Urothelium cell line (cell line): ENCODE data around the gene ABHD16A.
"Not testable (repeated sequence)": the region's sequence is repeated elsewhere in the genome, so short reads cannot be mapped to it uniquely, and the experiment has no call there.

Source experiments
- DNase-seq: peaks from one replicate; pipeline ENCODE4 v3.0.0; 2011; ENCODE audit warnings: low spot score, mixed read lengths
- FAIRE-seq: peaks from 2 replicates; lab custom pipeline; 2011; peaks lifted over from hg19 to GRCh38; lab: Jason Lieb, UNC

ABHD16A gene

DNA sequence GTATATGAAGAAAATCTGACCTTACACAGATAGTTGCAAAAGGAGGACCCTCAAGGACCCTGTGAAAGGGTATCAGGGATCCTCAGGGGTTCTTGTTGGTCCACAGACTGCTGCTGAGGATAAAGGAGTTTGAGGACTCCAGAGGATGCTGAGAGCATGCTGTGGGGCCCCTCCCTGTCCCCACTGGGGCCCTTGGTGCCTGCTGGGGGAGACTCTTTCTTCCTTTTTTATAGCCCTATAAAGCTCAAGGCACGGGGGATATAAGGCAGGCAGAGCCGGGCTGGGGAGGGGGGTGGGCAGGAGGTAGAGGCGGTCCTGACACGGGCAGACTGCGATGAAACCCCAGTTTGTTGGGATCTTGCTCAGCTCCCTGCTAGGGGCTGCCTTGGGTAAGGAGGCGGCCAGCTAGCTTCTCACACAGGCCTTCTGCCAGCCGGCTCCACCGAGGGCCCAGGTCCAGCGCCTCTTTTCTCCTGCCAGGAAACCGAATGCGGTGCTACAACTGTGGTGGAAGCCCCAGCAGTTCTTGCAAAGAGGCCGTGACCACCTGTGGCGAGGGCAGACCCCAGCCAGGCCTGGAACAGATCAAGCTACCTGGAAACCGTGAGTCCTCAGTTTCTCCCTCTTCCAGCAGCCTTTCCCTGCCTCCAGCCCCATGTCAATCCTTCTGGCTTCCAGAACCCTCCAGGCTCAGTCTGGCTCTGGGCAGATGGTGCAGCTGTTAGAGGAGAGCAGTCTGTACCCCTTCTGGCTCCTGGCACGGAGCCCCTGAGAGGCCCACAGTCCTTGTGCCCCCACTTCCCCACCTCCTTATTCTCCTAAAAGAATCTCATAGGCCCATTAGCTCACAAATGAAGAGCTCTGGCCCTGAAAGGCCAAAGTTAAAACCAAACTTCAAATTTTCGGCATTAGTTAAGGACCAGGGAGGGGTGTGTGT, 12.2 kb upstream of the ABHD16A start, which contains the start of gene LY6G6D:
TSS of gene LY6G6D (plus strand) at position 327 of the 937 bp plus-strand sequence. CDS start at position 335, 8 bp downstream.
- no peak for FAIRE-seq

DNA sequence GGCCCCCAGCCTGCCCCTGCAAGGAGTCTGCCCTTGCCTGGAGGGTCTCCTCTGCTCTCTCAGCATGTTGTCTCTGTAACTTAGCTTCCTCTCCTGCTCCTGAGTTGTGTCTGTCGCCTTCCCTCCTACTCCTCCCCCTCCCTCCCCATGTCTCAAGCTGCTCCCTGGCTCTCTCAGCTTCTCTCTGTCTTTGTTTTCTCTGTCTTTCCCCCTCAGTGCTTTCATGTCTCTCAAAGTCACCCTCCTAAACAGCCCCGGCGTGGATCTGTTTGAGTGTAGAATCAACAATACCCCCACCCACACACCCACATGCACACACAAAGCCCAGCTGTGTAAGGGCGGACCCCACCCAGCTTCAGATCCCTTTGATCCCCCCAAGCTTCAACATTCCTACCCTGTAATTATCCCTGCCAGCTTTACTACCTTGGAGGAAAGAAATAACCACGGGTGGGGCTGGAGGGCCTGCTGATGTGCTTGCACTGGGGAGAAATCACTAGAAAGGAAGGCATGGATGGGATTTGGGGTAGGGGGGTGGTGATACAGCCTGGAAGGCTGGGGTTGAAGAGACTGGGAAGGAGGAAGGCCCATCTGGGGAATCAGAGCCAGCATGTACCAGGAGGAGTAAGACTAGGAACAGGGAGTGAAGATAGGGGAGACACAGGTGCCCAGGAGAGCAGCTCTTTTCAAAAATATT, 11.0 kb upstream of the ABHD16A start:
- DNase-seq, result no peak
- peak; percentile 17 for FAIRE-seq

More for the DNA sequence above, 12.2 kb upstream of the ABHD16A start, which contains the start of gene LY6G6D:
- no peak for DNase-seq

DNA sequence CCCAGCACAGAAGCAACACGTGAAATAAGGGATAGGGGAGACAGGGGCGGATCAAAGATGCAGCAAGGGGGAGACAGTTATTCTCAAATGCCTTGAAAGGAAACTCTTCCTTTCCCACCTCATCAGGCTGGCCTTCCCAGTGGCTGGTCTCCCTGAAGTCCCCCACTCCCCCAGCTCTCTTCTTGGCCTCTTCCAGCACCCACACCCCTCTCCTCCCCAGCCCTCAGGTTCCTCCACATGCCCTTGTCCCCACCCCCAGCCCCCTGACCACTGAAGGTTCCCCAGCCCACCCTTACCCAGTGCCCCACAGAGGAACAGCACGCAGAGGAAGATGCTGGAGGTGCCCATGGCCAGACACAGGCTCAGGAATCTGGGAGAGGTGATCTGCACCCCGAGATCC, 10.3 kb upstream of the ABHD16A start:
- no peak for FAIRE-seq
- DNase-seq, result no peak

DNA sequence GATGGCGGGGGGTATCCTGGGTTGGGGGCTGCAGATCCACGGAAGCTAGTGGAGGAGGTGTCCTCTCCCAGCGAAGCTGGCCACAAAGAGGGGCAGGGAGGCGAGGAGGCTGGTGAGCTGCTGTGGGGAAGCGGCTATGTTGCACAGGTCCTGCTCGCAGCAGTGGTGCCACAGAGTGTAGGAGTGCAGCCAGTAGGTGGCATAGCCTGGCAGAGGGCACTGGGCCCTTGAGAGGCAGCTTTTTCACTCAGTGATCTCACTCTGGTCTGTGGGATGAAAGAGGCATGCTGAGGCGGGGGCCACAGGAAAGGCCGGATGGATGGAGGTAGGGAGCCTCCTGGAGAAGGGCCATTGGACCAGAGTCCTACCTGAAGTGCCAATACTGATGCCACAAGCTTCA, 9.2 kb upstream of the ABHD16A start:
- DNase-seq, result peak; percentile 29
- FAIRE-seq, result peak; percentile 56

DNA sequence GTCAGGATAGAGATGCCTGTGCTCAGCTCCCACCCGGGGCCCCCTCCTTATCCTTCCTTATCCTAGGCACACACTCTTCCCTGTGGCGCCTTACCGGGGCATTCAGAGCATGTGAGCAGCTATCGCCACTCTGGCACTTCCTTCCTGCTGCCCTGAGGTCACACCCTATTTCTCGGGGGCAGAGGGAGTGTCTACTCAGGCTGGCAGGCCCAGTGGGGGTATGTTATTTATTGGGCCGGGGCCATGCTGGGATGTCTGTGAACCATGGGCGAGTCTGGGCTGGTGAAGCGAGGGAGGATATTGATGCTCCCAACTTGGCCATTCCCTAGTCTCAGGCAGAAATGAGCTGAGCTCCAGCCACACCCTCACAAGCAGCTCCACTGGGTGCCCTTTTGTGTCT, 8.1 kb upstream of the ABHD16A start:
- FAIRE-seq (no peak), DNase-seq (no peak)

DNA sequence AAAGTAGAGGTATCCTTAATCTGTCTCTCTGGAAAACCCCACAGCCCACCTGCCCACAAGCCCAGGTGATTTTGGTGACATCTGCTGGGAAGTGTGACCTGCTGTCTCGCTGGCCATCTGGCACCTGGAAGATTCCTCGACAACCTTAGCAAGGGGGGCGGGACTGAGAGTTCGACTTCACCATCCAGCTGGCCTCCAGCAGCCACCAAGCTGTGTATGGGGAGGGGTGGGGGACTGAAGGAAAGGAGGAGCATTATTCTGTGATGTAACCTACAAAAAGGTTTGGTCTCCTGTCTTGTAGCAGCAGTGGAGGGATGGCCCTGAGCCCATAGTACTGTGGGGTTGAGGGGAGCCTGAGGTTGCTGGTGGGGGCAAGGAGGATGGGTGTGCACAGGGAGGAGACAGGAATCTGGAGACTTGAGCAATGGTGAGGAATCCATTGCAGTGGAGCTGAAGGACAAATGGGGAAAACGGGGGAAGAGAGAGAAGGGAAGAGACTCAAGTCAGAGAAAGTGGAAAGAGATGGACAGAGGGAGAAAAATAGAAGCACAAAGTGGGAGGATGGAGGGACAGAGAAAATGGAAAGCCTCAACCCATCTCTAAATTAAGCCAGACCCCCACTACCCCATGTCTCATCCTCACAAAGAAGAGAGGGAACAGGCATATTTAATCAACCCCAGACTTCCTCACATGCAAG, 7.5 kb upstream of the ABHD16A start:
- FAIRE-seq (no peak), DNase-seq (no peak)

DNA sequence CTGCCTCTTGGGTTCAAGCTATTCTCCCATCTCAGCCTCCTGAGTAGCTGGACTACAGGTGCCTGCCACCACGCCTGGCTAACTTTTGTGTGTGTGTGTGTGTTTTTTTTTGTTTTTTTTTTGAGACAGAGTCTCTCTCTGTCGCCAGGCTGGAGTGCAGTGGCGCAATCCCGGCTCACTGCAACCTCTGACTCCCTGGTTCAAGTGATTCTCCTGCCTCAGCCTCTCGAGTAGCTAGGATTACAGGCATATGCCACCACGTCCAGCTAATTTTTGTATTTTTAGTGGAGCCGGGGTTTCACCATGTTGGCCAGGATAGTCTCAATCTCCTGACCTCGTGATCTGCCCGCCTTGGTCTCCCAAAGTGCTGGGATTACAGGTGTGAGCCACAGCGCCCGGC, 6.0 kb upstream of the ABHD16A start:
- FAIRE-seq, DNase-seq: not testable (repeated sequence)

DNA sequence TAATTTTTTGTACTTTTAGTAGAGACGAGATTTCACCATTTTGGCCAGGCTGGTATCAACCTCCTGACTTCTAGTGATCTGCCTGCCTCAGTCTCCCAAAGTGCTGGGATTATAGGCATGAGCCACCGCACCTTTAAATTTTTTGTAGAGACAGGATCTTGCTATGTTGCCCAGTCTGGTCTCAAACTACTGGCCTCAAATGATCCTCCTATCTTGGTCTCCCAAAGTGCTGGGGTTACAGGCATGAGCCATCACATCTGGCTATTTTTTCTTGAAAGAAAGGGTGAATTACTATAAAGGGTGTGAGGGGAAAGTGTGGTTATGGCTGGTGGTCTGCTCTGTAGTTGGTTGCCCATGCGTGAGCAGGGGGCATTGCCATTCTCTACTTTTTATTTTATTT, 5.1 kb upstream of the ABHD16A start:
- no peak for DNase-seq
- FAIRE-seq, result no peak

DNA sequence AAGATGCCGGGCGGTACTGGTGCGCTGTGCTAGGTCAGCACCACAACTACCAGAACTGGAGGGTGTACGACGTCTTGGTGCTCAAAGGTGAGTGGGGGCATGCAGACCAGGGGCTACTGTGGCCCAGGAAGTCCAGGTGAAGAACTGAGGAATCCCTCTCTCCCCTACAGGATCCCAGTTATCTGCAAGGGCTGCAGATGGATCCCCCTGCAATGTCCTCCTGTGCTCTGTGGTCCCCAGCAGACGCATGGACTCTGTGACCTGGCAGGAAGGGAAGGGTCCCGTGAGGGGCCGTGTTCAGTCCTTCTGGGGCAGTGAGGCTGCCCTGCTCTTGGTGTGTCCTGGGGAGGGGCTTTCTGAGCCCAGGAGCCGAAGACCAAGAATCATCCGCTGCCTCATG, 4.6 kb upstream of the ABHD16A start:
- FAIRE-seq (no peak), DNase-seq (no peak)

DNA sequence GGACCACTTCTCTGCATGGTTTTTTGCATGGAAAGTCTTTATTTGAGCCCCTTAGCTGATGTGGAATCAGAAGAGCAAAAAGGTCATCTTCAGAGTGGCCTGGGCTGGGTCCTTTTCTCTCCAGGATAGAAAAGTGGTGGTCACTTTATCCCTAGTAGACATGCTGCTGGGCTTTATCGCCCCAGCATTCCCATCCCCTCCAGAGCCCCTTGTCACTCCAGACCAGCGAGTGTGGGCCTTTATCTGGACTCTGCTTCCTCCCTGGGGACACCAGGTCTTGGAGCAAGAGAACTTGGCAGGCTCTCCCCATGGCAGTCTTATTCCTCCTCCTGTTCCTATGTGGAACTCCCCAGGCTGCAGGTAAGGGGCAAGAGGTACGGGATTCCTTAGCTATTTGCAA, 3.5 kb upstream of the ABHD16A start, which contains the start of gene LY6G6F:
TSS of gene LY6G6F (plus strand) at position 268 of the 400 bp plus-strand sequence. CDS start at position 309, 41 bp downstream.
- FAIRE-seq, result no peak
- no peak for DNase-seq

DNA sequence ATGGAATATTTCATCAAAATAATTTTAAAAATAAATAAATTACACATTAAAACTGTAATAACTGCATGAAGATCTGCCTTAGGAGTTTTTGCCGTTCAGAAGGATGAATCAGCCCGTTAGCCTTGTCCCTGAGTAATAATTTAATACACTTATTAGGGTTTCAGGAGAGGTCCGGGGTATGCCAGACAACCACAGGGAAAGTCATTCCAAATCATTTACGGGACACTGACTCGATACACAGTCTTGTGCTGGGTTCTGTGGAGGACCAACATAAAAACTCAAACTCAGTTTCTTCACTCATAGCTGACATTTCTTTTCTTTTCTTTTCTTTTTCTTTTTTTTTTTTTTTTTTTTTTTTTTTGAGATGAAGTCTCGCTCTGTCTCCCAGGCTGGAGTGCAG, 2.8 kb upstream of the ABHD16A start:
- no peak for FAIRE-seq
- DNase-seq, result no peak

DNA sequence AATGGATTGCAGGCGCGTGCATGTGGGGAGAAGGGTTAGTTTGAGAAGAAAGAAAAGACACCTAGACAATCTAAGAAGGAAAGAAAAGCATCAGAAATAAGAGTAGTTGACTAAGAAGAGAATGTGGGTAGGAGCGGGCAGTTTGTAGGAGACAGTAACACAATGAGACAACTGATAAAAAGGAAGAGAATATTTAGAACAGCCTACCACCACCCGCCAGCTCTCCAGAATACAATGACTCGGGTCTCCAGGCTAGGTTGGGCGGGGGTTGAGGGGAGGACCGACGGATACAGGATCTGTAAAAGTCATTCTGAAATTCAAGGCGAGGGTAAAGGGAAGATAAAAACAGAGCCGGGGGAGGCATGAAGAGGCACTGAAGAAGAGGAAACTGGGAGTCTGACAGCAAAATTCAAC, 712 bp downstream of the ABHD16A start:
- no peak for FAIRE-seq
- peak; percentile 26 for DNase-seq

DNA sequence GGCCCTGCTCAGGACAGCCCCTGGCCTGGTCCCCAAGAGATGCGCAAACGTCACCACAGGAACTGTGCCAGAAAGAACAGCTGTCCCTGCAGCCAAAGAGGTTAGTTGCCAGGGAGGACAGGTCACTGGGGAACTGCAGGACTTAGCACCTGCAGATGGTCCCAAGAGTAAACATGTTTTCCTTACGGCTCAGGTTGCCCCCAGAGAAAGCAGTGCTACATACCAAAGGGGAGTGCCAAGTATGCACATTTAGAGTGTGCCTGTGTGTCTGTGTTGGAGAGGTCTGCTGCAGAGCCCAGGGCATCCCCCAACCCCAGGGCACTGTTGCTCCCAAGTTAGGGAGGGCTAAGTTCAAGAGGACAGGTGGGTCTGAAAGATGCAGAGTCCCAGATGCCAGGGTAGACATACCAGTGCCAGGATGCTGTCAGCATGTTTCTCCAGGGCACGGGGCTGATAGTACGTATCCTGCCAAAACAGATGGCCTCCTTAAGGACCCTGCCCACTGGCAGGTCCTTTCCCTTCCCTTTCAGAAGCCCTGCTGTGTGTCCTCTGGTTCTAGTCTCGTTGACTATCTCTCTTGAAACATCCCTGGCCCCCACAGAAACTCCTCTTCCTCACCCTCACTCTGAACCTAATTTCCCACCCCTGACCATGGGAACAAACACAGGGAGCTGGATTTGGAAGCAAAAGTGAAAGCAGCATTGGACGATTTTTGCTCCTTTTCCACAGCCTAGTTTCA, 1.3 kb downstream of the ABHD16A start:
- DNase-seq, result no peak
- no peak for FAIRE-seq

DNA sequence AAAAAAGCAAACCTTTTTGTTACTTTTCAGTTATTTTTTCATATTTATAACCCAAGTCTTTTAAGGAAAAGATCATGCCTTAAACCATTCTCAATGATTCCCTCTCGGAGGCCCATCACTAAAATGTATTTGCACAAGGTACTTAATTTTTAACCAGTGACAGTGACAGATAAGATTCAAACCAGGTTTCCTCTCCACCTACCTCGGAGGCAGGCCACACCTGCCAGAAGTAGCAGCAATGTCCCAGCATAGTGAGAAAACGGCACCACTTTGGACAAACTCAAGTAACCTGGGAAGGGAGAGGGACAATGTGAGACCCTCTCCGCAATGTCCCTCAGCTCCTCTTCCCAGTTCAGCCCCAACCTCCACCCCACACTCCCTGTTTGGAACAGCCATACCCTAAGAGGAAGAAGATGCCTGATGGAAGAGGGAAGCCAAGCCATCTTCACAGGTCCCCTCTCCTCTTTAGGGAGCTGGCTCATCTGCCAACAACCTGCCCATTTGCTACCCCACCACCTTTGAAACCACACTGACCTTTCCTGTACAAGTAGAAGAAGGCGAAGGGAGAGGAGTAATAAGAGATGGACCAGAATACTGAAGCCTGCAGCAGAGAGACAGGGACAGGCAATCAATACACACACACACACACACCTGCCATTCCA, 2.3 kb downstream of the ABHD16A start:
- FAIRE-seq, result no peak
- DNase-seq, result no peak

DNA sequence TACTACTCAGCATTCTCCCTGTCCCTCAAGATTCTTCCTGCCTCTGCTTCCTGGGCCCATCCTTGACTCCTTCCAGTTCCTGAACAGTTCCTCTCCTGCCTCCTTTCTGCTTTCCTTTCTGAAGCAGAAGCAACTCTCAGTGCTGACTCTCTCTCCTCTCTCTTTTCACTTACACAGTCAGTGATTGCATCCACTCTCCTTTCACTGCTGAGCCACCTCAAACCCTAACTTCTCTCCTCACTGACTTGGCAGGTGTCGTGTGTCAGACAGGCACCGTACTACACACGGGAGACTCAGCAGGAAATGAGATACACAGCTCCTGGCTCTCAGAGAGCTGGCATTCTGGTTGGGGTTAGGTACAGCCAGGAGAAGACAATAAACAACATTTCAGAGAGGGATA, 5.6 kb downstream of the ABHD16A start:
- DNase-seq (no peak), FAIRE-seq (no peak)

DNA sequence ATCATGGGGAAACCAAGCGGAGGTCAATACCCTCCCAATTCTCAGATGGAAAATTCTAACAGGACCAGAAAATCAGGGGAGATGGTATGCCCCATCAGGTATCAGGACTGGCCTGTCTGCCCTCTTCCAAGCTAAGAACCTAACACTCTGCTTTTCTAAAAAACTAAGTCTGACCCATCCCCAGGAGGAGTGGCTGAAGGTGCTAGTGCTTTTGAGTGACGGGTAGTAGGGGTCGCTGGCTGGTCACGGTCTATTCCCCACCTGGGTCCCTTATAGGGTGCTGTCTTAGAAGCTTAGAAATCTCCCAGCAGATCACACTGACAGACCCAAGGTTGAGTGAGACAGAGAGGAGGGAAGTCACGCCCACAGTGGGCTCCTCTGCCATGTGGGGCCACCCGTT, 9.6 kb downstream of the ABHD16A start:
- DNase-seq (no peak), FAIRE-seq (no peak)

DNA sequence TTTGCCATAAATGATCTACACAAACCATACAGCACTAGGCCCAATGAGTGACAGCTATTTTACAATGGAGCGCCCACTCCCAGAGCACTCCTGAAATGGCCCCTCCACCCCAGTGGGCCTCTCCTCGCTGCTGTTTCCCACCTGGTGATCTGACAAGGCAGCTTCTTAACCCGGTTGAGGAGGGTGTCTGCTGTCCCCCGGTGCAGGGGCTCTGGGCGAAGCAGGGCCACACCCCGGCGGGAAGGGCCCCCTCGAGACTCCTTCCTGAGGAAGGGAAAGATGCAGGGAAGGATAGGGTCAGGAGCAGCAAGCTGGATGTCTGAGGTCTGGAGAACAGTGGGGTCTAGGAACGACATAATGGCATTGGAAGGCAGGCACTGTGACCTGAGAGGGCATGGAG, 10.2 kb downstream of the ABHD16A start:
- no peak for FAIRE-seq
- no peak for DNase-seq

DNA sequence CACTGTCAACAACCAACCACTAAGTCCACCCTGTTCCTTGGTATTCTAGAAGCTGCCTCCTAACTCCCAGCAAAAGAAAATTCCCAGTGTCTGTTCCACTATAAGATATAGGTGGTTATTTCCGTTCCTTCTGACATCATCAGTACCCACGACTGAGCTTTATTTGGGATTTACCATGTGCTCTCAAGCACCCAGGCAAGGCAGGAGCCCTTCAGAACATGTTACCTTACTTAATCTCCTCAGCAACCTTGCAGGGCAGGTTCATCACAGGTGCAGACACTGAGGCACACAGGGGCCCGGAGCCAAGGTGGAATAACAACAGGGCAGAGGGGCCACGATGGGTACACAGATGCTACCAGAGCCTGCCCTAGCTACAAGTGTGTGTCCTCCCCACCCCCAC, 10.8 kb downstream of the ABHD16A start:
- FAIRE-seq, result no peak
- DNase-seq, result no peak

DNA sequence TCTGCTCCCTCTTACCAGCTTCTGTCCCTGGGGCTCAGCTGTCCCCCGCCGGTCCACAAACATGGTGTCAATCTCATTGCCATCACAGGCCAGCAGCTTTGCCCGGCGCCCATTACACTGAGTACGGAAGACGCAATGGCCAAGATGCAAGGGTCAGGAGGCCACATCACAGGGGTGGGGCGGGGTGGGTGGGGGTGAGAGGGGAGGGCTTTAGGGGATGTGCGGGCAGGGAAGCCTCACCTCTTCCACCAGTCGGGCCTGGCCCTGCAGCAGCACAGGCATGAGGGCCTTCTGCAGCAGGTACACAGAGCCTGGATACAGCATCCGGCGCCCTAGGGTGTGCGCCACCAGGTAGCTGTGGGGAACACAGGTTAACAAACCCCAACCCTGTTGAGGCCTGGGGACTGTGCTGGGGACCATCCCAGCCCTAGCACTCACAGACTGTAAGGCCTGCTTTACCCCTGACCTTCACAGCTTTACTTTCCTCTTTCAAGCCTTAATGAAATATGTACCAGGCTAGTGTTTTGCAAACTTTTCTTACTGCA, 11.5 kb downstream of the ABHD16A start:
- FAIRE-seq (no peak), DNase-seq (no peak)

DNA sequence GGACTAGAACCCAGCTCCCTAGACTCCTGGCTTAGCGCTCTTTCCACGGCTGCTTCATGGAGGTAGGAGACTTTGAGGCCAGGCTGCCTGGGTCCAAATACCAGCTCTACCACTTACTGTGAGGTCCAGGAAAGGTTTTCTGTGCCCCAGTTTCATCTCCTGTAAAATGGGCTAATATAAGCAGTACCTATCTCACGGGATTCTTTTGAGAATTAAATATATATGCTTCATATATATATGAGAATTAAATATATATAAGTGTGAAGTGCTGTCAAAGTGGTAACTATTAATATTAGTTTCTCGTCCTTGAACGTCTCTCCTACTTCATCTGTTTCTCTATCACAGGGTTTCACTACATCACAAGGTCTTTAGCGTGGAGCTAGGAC, 12.1 kb downstream of the ABHD16A start:
- FAIRE-seq (no peak), DNase-seq (no peak)
